HepG2 (cell line): ENCODE results near the gene ZNF771. TPM values are rescaled to one million over a fixed set of nuclear protein-coding genes. Genes with fewer than 3 reads are reported as not detected.

ENCODE experiments used
- ARHGAP35 ChIP-seq: sonication (generic); formaldehyde crosslinking; IDR thresholded peaks from 2 replicates; pipeline ENCODE4 v1.9.0; 2022; ENCODE audit warnings: mild to moderate bottlenecking, inconsistent platforms, moderate library complexity, missing genetic modification reagents, borderline replicate concordance
- ATF7 ChIP-seq, 2 experiments: fragments of 450-650 bp in 1 of 2; sonication (generic) in 1 of 2; formaldehyde crosslinking in 1 of 2; IDR thresholded peaks; 2 replicates each; pipeline versions ENCODE4 v1.4.0 to v1.6.1; 2016 to 2020; ENCODE audit warnings: antibody characterized with exemption in 1 of 2, mild to moderate bottlenecking in 1 of 2, missing genetic modification reagents in 1 of 2
- E2F1 ChIP-seq: sonication (generic); formaldehyde crosslinking; IDR thresholded peaks from 2 replicates; pipeline ENCODE4 v1.5.0; 2020; ENCODE audit warnings: missing genetic modification reagents
- EHMT2 ChIP-seq: fragments of 200-600 bp; sonication (generic); IDR thresholded peaks from 2 replicates; pipeline ENCODE4 v1.7.0; 2017; ENCODE audit warnings: antibody characterized with exemption, low read depth, low read length, borderline replicate concordance
- FOXO1 ChIP-seq: sonication (generic); formaldehyde crosslinking; IDR thresholded peaks from 2 replicates; pipeline ENCODE4 v1.4.0; 2020; ENCODE audit warnings: missing genetic modification reagents
- GPN1 ChIP-seq: sonication (generic); formaldehyde crosslinking; IDR thresholded peaks from 2 replicates; pipeline ENCODE4 v1.5.1; 2020; ENCODE audit warnings: missing genetic modification reagents, borderline replicate concordance
- HBP1 ChIP-seq: IDR thresholded peaks from 2 replicates; pipeline ENCODE4 v1.6.1; 2016; ENCODE audit warnings: low read depth, control low read depth
- IKZF1 ChIP-seq: fragments of 450-650 bp; IDR thresholded peaks from 2 replicates; pipeline ENCODE4 v1.7.1; 2016
- KLF11 ChIP-seq: IDR thresholded peaks from 2 replicates; pipeline ENCODE4 v1.6.1; 2016; ENCODE audit warnings: missing compliant biosample characterization
- MED13 ChIP-seq: sonication (generic); formaldehyde crosslinking; IDR thresholded peaks from 2 replicates; pipeline ENCODE4 v1.5.0; 2020; ENCODE audit warnings: missing genetic modification reagents
- MXD4 ChIP-seq: IDR thresholded peaks from 2 replicates; pipeline ENCODE4 v1.6.1; 2016; ENCODE audit warnings: mild to moderate bottlenecking, missing biosample characterization, missing genetic modification reagents
- NFYB ChIP-seq: sonication (generic); formaldehyde crosslinking; IDR thresholded peaks from 2 replicates; pipeline ENCODE4 v1.4.0; 2020; ENCODE audit warnings: missing genetic modification reagents
- NR2C2 ChIP-seq: sonication (generic); formaldehyde crosslinking; IDR thresholded peaks from 2 replicates; pipeline ENCODE4 v1.4.0; 2020; ENCODE audit warnings: missing genetic modification reagents, mild to moderate bottlenecking, moderate library complexity, borderline replicate concordance
- NR2F1 ChIP-seq, 2 experiments: fragments of 450-650 bp in 1 of 2; formaldehyde crosslinking in 1 of 2; IDR thresholded peaks; 2 replicates each; pipeline versions ENCODE4 v1.5.0 to v1.6.1; 2016 to 2020; ENCODE audit warnings: mild to moderate bottlenecking in 1 of 2, missing compliant biosample characterization in 1 of 2, missing genetic modification reagents in 1 of 2, moderate library complexity in 1 of 2
- SIN3A ChIP-seq: IDR thresholded peaks from 2 replicates; pipeline ENCODE4 v1.6.1; 2011; ENCODE audit warnings: low read depth, mild to moderate bottlenecking, control low read depth, low read length, borderline replicate concordance
- SRY ChIP-seq: sonication (generic); formaldehyde crosslinking; IDR thresholded peaks from 2 replicates; pipeline ENCODE4 v1.8.0; 2022; ENCODE audit warnings: mild to moderate bottlenecking, missing genetic modification reagents
- ZNF138 ChIP-seq: sonication (generic); formaldehyde crosslinking; IDR thresholded peaks from 2 replicates; pipeline ENCODE4 v1.5.0; 2020; ENCODE audit warnings: mild to moderate bottlenecking, low read depth, missing genetic modification reagents
- ZNF224 ChIP-seq: sonication (generic); formaldehyde crosslinking; IDR thresholded peaks from 2 replicates; pipeline ENCODE4 v1.5.0; 2020; ENCODE audit warnings: mild to moderate bottlenecking, missing genetic modification reagents
- ZNF672 ChIP-seq: sonication (generic); formaldehyde crosslinking; IDR thresholded peaks from 2 replicates; pipeline ENCODE4 v1.8.1; 2022; ENCODE audit warnings: missing genetic modification reagents
- ZNF749 ChIP-seq: sonication (generic); formaldehyde crosslinking; IDR thresholded peaks from 2 replicates; pipeline ENCODE4 v1.8.0; 2022; ENCODE audit warnings: mild to moderate bottlenecking, missing genetic modification reagents, moderate library complexity, borderline replicate concordance
- ZNF761 ChIP-seq: sonication (generic); formaldehyde crosslinking; conservative IDR thresholded peaks from 2 replicates; pipeline ENCODE4 v1.4.0; 2020; ENCODE audit warnings: mild to moderate bottlenecking, missing genetic modification reagents
- polyA plus RNA-seq, 8 experiments: library from polyadenylated mRNA; depleted of rRNA in 3 of 8; stranded (reverse) in 7 of 8; unstranded in 1 of 8; fragments of >200 nt; fragmentation: Illumina TruSeq in 4 of 8; extraction: Trizol in 4 of 8; gene quantifications; 2 replicates each; pipeline versions ENCODE4 v1.2.1 to v1.2.3, GENCODE V29; 2011 to 2016; ENCODE audit warnings: low read depth in 4 of 8, missing spikeins in 1 of 8, mixed read lengths in 1 of 8; ENCODE audit not compliant: insufficient read depth in 1 of 8
- total RNA-seq, 5 experiments: library from RNA; depleted of rRNA; stranded (reverse); fragments of >200 nt; fragmentation: Illumina TruSeq; extraction: Trizol; gene quantifications; 2 replicates each; pipeline ENCODE4 v1.2.3, GENCODE V29; 2016; ENCODE audit warnings: low read depth in 1 of 5
- TF ChIP-seq, protein P1 (sequence below): sonication (generic); formaldehyde crosslinking; IDR thresholded peaks from 2 replicates; pipeline ENCODE4 v1.5.0; 2020; ENCODE audit warnings: mild to moderate bottlenecking, missing genetic modification reagents
- TF ChIP-seq, protein P2 (sequence below): sonication (generic); formaldehyde crosslinking; IDR thresholded peaks from 2 replicates; pipeline ENCODE4 v1.4.0; 2020; ENCODE audit warnings: mild to moderate bottlenecking, missing genetic modification reagents

ZNF771 gene
- total and polyA plus RNA-seq, 2 of the 13 experiments (the other 11 are each of a cell fraction or from before 2014, with no cell fraction given): 5.0 to 11.8 TPM

DNA sequence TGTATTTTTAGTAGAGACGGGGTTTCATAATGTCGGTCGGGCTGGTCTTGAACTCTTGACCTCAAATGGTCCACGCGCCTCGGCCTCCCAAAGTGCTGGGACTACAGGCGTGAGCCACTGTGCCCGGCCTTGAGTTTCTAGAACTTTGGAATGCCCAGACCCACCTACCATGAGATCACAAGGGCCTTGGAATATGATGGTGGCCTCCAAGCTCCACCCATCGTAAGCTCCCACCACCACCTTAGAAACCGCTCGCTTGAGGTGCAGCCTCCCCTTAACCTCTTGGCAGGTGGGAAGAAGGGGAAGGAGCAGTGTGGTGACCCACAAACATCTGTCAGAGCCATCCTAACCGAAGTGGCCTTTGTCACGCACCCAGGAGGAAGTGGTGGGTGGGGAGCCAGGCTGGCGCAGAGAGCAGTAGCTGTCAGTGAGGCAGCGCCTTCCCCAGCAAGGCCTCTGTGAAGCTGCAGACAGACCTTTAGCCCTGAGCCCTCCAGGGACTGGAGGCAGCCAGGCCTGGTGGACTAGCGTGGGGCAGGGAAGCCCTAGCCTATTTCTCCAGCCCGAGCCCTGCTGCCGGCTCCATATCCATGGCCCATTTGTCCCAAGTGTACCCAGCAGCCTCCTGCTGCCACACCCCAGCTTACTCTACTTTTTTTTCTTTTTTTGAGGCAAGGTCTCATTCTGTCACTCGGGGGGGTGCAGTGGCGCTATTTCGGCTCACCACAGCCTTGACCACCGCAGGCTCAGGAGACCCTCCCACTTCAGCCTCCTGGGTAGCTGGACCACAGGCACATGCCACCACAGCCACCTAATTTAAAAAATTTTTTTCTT is 51.4 kb downstream of the ZNF771 start (continued):
- TF ChIP-seq HBP1: peak; percentile 32; the same call in 1 of the 2 replicates
- TF ChIP-seq ARHGAP35 (CRISPR knock-in tag): peak; percentile 50; the same call in 1 of the 2 replicates
- no peak for TF ChIP-seq ATF7 (IDR thresholded peaks at IDR 0.05)
- TF ChIP-seq ATF7 (CRISPR knock-in tag; IDR thresholded peaks at IDR 0.05): no peak
- TF ChIP-seq ZNF224 (CRISPR knock-in tag): no peak; the same call in 1 of the 2 replicates
- TF ChIP-seq SIN3A: no peak
- TF ChIP-seq MXD4 (CRISPR knock-in tag): peak; percentile 38; the same call in 1 of the 2 replicates
- no peak; the same call in 1 of the 2 replicates for TF ChIP-seq ZNF138
- no peak for TF ChIP-seq MED13
- TF ChIP-seq ZNF761: no peak; the same call in 1 of the 2 replicates
- TF ChIP-seq ZNF749: no peak
- no peak; a peak in 1 of 4 replicates for TF ChIP-seq NR2F1 (CRISPR knock-in tag; IDR thresholded peaks at IDR 0.05)
- no peak for TF ChIP-seq IKZF1
- TF ChIP-seq, protein P1, sequence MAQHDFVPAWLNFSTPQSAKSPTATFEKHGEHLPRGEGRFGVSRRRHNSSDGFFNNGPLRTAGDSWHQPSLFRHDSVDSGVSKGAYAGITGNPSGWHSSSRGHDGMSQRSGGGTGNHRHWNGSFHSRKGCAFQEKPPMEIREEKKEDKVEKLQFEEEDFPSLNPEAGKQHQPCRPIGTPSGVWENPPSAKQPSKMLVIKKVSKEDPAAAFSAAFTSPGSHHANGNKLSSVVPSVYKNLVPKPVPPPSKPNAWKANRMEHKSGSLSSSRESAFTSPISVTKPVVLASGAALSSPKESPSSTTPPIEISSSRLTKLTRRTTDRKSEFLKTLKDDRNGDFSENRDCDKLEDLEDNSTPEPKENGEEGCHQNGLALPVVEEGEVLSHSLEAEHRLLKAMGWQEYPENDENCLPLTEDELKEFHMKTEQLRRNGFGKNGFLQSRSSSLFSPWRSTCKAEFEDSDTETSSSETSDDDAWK (CRISPR knock-in tag): no peak
- TF ChIP-seq FOXO1: peak; percentile 43; the same call in 1 of the 2 replicates
- TF ChIP-seq, protein P2, sequence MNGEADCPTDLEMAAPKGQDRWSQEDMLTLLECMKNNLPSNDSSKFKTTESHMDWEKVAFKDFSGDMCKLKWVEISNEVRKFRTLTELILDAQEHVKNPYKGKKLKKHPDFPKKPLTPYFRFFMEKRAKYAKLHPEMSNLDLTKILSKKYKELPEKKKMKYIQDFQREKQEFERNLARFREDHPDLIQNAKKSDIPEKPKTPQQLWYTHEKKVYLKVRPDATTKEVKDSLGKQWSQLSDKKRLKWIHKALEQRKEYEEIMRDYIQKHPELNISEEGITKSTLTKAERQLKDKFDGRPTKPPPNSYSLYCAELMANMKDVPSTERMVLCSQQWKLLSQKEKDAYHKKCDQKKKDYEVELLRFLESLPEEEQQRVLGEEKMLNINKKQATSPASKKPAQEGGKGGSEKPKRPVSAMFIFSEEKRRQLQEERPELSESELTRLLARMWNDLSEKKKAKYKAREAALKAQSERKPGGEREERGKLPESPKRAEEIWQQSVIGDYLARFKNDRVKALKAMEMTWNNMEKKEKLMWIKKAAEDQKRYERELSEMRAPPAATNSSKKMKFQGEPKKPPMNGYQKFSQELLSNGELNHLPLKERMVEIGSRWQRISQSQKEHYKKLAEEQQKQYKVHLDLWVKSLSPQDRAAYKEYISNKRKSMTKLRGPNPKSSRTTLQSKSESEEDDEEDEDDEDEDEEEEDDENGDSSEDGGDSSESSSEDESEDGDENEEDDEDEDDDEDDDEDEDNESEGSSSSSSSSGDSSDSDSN (CRISPR knock-in tag): peak; percentile 96
- TF ChIP-seq NR2C2 (CRISPR knock-in tag): 0 out of 2 replicates have a peak, but pooled peaks have one; percentile 26
- no peak for TF ChIP-seq NFYB
- TF ChIP-seq KLF11 (CRISPR knock-in tag): no peak; the same call in 1 of the 2 replicates
- TF ChIP-seq EHMT2: no peak
- TF ChIP-seq ZNF672 (CRISPR knock-in tag): no peak
- TF ChIP-seq E2F1 (CRISPR knock-in tag): no peak
- TF ChIP-seq GPN1 (CRISPR knock-in tag): no peak; the same call in 1 of the 2 replicates
- TF ChIP-seq SRY (CRISPR knock-in tag): no peak
